Gastrocnemius medialis (tissue), 4 donors: ENCODE results near the gene GIMAP4.

Experiments used
- CTCF ChIP-seq, 5 experiments: fragments of 450-650 bp in 3 of 5; fragments of 200-600 bp in 2 of 5; sonication (generic) in 2 of 5; IDR thresholded peaks in 4 of 5; conservative IDR thresholded peaks in 1 of 5; 1 replicate in 4 of 5; 2 replicates in 1 of 5; pipeline ENCODE4 v1.5.1; 2016 to 2019; ENCODE audit warnings: antibody characterized with exemption in 5 of 5, mild to moderate bottlenecking in 3 of 5, moderate library complexity in 3 of 5
- POLR2A ChIP-seq, 2 donors: fragments of 450-650 bp; IDR thresholded peaks; one replicate each; pipeline ENCODE4 v1.6.1; 2017; ENCODE audit warnings: antibody characterized with exemption in 2 of 2, mild to moderate bottlenecking in 2 of 2, moderate library complexity in 2 of 2

GRCh38 chr7:150560486-150560885, 6.7 kb upstream of the GIMAP4 start:
- TF ChIP-seq CTCF (IDR thresholded peaks at IDR 0.05 in 4 of 5, conservative IDR thresholded peaks at IDR 0.05 in 1 of 5) (no peak), POLR2A (IDR thresholded peaks at IDR 0.05) (no peak)
